HCT116 (cell line): Measurements from ENCODE around the gene SIX3. TPM values are rescaled to one million over a fixed set of nuclear protein-coding genes. Genes with fewer than 3 reads are reported as not detected.

Experiments
- ATAC-seq: fragments of 200-7000 bp; cut with Tn5 transposase; 2 replicates; pipeline ENCODE4 v1.9.1; 2020; ENCODE audit warnings: mild to moderate bottlenecking, moderate library complexity
- BruUV-seq: library from RNA; stranded (reverse); fragments of 400-500 nt; replicated peaks from 2 replicates; lab custom pipeline; 2021; lab: Mats Ljungman, UMichigan
- CTCF ChIA-PET: fragments of 300-600 bp; sonication (Branson Sonifier 250); formaldehyde crosslinking; loops from one replicate; lab custom pipeline; 2021; ENCODE audit warnings: antibody characterized with exemption; lab: Charles Lee
- POLR2A ChIA-PET: fragments of 300-600, 350-600 bp; sonication (Branson Sonifier 250); formaldehyde crosslinking; loops from one replicate; lab custom pipeline; 2021; ENCODE audit warnings: antibody characterized with exemption; lab: Charles Lee
- RAD21 ChIA-PET, 2 experiments: fragments of 300-600 bp; sonication (Branson Sonifier 250); formaldehyde crosslinking; loops; one replicate each; lab custom pipeline; 2023; ENCODE audit warnings: low total read pairs in 2 of 2; ENCODE audit not compliant: uncharacterized antibody in 2 of 2, unreplicated experiment in 2 of 2, low non-redundant PET in 1 of 2; lab: Charles Lee
- DNase-seq: peaks from one replicate; pipeline ENCODE4 v3.0.0-alpha.2; 2010; ENCODE audit warnings: low read depth, low spot score
- H2AFZ ChIP-seq: fragments of 200-600 bp; shearing (Covaris generic), sonication (generic); 2 replicates; pipeline ENCODE4 v1.6.1; 2017; ENCODE audit warnings: low read depth, mixed run types, mixed read lengths, antibody characterized with exemption, low read length; ENCODE audit not compliant: poor library complexity, severe bottlenecking
- H3K27ac ChIP-seq: 2 replicates; pipeline ENCODE4 v1.5.1; 2012; ENCODE audit warnings: low read depth, low read length
- H3K27me3 ChIP-seq: fragments of 200-600 bp; sonication (generic); 2 replicates; pipeline ENCODE4 v1.6.1; 2016; ENCODE audit warnings: mixed run types, low read length, mixed read lengths; ENCODE audit not compliant: insufficient read depth
- H3K36me3 ChIP-seq, 2 experiments: fragments of 200-500 bp in 1 of 2; fragments of 200-600 bp in 1 of 2; sonication (Bioruptor generic) in 1 of 2; sonication (generic) in 1 of 2; 2 replicates each; pipeline versions ENCODE4 v1.5.1 to v1.6.1; 2014 to 2016; ENCODE audit warnings: low read length in 2 of 2, inconsistent platforms in 1 of 2, mixed read lengths in 1 of 2, mixed run types in 1 of 2; ENCODE audit not compliant: insufficient read depth in 2 of 2, control insufficient read depth in 1 of 2
- H3K4me1 ChIP-seq, 2 experiments: fragments of 200-600 bp in 1 of 2; sonication (generic) in 1 of 2; 2 replicates each; pipeline versions ENCODE4 v1.5.1 to v1.6.1; 2012 to 2017; ENCODE audit warnings: low read length in 2 of 2, inconsistent platforms in 1 of 2, mild to moderate bottlenecking in 1 of 2, mixed read lengths in 1 of 2, mixed run types in 1 of 2, moderate library complexity in 1 of 2; ENCODE audit not compliant: insufficient read depth in 2 of 2, control insufficient read depth in 1 of 2
- H3K4me2 ChIP-seq: fragments of 200-600 bp; sonication (generic); 2 replicates; pipeline ENCODE4 v1.6.1; 2017; ENCODE audit warnings: mixed run types, low read length, mixed read lengths
- H3K4me3 ChIP-seq, 2 experiments: fragments of 200-600 bp in 1 of 2; sonication (generic) in 1 of 2; replicated peaks in 1 of 2; 2 replicates each; pipeline ENCODE4 v1.5.1; 2011 to 2016; ENCODE audit warnings: low read length in 2 of 2, control low read depth in 1 of 2, low read depth in 1 of 2, mild to moderate bottlenecking in 1 of 2, mixed read lengths in 1 of 2, mixed run types in 1 of 2
- H3K79me2 ChIP-seq: fragments of 200-600 bp; sonication (generic); 2 replicates; pipeline ENCODE4 v1.6.1; 2017; ENCODE audit warnings: mild to moderate bottlenecking, mixed run types, low read length, moderate library complexity, mixed read lengths; ENCODE audit not compliant: insufficient read depth
- H3K9ac ChIP-seq: fragments of 200-600 bp; sonication (generic); 2 replicates; pipeline ENCODE4 v1.6.1; 2016; ENCODE audit warnings: low read length, mixed read lengths
- H3K9me2 ChIP-seq: fragments of 200-600 bp; sonication (generic), shearing (Covaris generic); 2 replicates; pipeline ENCODE4 v1.6.1; 2017; ENCODE audit warnings: mixed run types, mild to moderate bottlenecking, moderate library complexity; ENCODE audit not compliant: insufficient read depth
- H3K9me3 ChIP-seq, 2 experiments: fragments of 200-500 bp in 1 of 2; fragments of 200-600 bp in 1 of 2; sonication (Bioruptor generic) in 1 of 2; sonication (generic) in 1 of 2; 2 replicates each; pipeline ENCODE4 v1.6.1; 2014 to 2017; ENCODE audit warnings: low read length in 2 of 2, mixed read lengths in 2 of 2, inconsistent platforms in 1 of 2, low read depth in 1 of 2, mild to moderate bottlenecking in 1 of 2, mixed run types in 1 of 2, moderate library complexity in 1 of 2; ENCODE audit not compliant: control insufficient read depth in 1 of 2, insufficient read depth in 1 of 2
- H4K20me1 ChIP-seq: fragments of 200-600 bp; sonication (generic), shearing (Covaris generic); 2 replicates; pipeline ENCODE4 v1.6.1; 2017; ENCODE audit warnings: mixed run types, mild to moderate bottlenecking, moderate library complexity; ENCODE audit not compliant: insufficient read depth
- CEBPB ChIP-seq: IDR thresholded peaks from 2 replicates; pipeline ENCODE4 v1.6.1; 2012; ENCODE audit warnings: low read depth
- EGR1 ChIP-seq: IDR thresholded peaks from 2 replicates; pipeline ENCODE4 v1.6.1; 2012; ENCODE audit warnings: low read depth
- ELF1 ChIP-seq: IDR thresholded peaks from 2 replicates; pipeline ENCODE4 v1.6.1; 2012; ENCODE audit warnings: low read depth, borderline replicate concordance
- EZH2 ChIP-seq: fragments of 200-600 bp; sonication (generic); IDR thresholded peaks from 2 replicates; pipeline ENCODE4 v1.6.1; 2017; ENCODE audit warnings: antibody characterized with exemption, mixed run types
- FOSL1 ChIP-seq: IDR thresholded peaks from 2 replicates; pipeline ENCODE4 v1.6.1; 2012; ENCODE audit warnings: low read depth
- POLR2A ChIP-seq: IDR thresholded peaks from 2 replicates; pipeline ENCODE4 v1.7.0; 2011; ENCODE audit warnings: borderline replicate concordance; ENCODE audit not compliant: insufficient read depth, insufficient read length; ENCODE audit errors: extremely low read depth
- RAD21 ChIP-seq: IDR thresholded peaks from 2 replicates; pipeline ENCODE4 v1.6.1; 2012; ENCODE audit warnings: low read depth, mild to moderate bottlenecking
- SP1 ChIP-seq: IDR thresholded peaks from 2 replicates; pipeline ENCODE4 v1.6.1; 2012; ENCODE audit warnings: low read depth
- SRF ChIP-seq: IDR thresholded peaks from 2 replicates; pipeline ENCODE4 v1.6.1; 2012; ENCODE audit warnings: low read depth
- TCF7L2 ChIP-seq: IDR thresholded peaks from 2 replicates; pipeline ENCODE4 v1.7.0; 2011; ENCODE audit warnings: borderline replicate concordance, inconsistent platforms; ENCODE audit not compliant: insufficient read depth, insufficient read length; ENCODE audit errors: extremely low read depth
- YY1 ChIP-seq: IDR thresholded peaks from 2 replicates; pipeline ENCODE4 v1.6.1; 2011; ENCODE audit warnings: low read length, low read depth, moderate library complexity, mild to moderate bottlenecking; ENCODE audit not compliant: insufficient replicate concordance; ENCODE audit errors: extremely low read depth
- ZFX ChIP-seq: fragments of 450-650 bp; IDR thresholded peaks from 2 replicates; pipeline ENCODE4 v1.6.1; 2017
- ZNF274 ChIP-seq: fragments of 200-500 bp; sonication (Bioruptor generic); IDR thresholded peaks from 2 replicates; pipeline ENCODE4 v1.6.1; 2014; ENCODE audit warnings: mild to moderate bottlenecking, low read depth, low read length, inconsistent platforms
- intact Hi-C: fragments of 100-400 bp; cut with micrococcal nuclease; formaldehyde crosslinking; loops from 2 replicates; pipeline ENCODE4 v1.10.0; 2022
- total RNA-seq: library from RNA; stranded (reverse); gene quantifications from one replicate; pipeline ENCODE4 v1.2.1, GENCODE V29; 2021; ENCODE audit not compliant: unreplicated experiment
- TF ChIP-seq, protein P1 (sequence below): IDR thresholded peaks from 2 replicates; pipeline ENCODE4 v1.6.1; 2012
- TF ChIP-seq, protein P2 (sequence below): IDR thresholded peaks from 2 replicates; pipeline ENCODE4 v1.6.1; 2012
- TF ChIP-seq, protein P3 (sequence below), 3 experiments: fragments of 200-600 bp in 1 of 3; sonication (generic) in 1 of 3; IDR thresholded peaks in 2 of 3; conservative IDR thresholded peaks in 1 of 3; 2 replicates each; pipeline ENCODE4 v1.5.1; 2012 to 2017; ENCODE audit warnings: low read depth in 2 of 3, low read length in 2 of 3, antibody characterized with exemption in 1 of 3, borderline replicate concordance in 1 of 3, control low read depth in 1 of 3, mild to moderate bottlenecking in 1 of 3, mixed read lengths in 1 of 3, mixed run types in 1 of 3, moderate library complexity in 1 of 3; ENCODE audit not compliant: insufficient read depth in 1 of 3
- TF ChIP-seq, protein P4 (sequence below): IDR thresholded peaks from 2 replicates; pipeline ENCODE4 v1.6.1; 2011; ENCODE audit warnings: mild to moderate bottlenecking, low read length, moderate library complexity; ENCODE audit not compliant: insufficient replicate concordance; ENCODE audit errors: extremely low read depth

SIX3 gene
- total RNA-seq, 1 experiment from 2014 or later, result 1.2 TPM

DNA sequence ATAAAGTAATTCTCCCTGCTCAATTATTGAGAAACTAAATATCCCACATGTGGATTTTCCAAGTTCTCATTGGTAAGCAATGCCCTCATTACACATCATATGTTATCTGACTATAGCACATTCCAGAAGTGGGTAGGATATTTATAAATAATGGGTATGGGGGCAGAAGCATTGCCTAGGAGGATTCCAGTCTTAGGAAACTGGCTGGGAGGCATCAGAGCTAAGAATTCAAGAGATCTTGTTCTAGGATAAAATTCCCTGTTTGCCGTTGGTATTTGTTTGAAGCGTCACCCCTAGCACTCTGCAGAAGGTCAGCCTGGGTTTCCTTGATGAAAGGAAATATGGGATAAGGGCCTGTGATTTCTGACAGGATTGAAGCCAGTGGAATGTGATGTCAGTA is 47.7 kb downstream of the SIX3 start (continued):
- TF ChIP-seq, protein P1, sequence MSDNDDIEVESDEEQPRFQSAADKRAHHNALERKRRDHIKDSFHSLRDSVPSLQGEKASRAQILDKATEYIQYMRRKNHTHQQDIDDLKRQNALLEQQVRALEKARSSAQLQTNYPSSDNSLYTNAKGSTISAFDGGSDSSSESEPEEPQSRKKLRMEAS, result no peak
- TF ChIP-seq ELF1, result no peak
- TF ChIP-seq, protein P2, sequence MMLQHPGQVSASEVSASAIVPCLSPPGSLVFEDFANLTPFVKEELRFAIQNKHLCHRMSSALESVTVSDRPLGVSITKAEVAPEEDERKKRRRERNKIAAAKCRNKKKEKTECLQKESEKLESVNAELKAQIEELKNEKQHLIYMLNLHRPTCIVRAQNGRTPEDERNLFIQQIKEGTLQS, result no peak
- TF ChIP-seq SP1, result no peak
- TF ChIP-seq, protein P3, sequence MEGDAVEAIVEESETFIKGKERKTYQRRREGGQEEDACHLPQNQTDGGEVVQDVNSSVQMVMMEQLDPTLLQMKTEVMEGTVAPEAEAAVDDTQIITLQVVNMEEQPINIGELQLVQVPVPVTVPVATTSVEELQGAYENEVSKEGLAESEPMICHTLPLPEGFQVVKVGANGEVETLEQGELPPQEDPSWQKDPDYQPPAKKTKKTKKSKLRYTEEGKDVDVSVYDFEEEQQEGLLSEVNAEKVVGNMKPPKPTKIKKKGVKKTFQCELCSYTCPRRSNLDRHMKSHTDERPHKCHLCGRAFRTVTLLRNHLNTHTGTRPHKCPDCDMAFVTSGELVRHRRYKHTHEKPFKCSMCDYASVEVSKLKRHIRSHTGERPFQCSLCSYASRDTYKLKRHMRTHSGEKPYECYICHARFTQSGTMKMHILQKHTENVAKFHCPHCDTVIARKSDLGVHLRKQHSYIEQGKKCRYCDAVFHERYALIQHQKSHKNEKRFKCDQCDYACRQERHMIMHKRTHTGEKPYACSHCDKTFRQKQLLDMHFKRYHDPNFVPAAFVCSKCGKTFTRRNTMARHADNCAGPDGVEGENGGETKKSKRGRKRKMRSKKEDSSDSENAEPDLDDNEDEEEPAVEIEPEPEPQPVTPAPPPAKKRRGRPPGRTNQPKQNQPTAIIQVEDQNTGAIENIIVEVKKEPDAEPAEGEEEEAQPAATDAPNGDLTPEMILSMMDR (IDR thresholded peaks at IDR 0.05 in 2 of 3, conservative IDR thresholded peaks at IDR 0.05 in 1 of 3; ENCODE audit: borderline replicate concordance in 1 of 3, insufficient read depth in 1 of 3, low read depth in 2 of 3, low read length in 2 of 3), result no peak
- TF ChIP-seq EZH2, result no peak
- TF ChIP-seq POLR2A, result no peak
- TF ChIP-seq EGR1, result no peak

DNA sequence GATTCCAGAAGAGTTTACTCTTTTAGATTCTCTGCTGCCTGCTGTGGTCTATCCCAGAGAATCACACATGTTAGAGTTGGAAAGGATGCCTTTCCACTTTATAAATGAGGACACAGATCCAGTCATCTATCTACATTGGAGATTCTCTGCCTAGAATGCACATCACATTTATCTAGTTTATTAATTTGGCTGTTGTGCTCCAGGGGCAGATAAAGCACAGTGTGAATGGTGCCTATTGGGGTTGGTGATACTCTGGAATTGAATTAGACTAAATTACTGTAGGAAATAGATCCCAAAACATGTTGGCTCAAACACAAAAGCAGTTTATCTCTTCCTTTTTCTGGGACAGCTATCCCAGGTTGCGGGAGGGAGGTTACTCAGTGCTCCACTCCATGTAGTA is 52.9 kb downstream of the SIX3 start:
- H3K27me3 ChIP-seq, result peaks cover 11% of the 10 kb centered on the region
- H2AFZ ChIP-seq, result no peak overlapping the region
- ChIA-PET RAD21 (no interaction called here), CTCF (no interaction called here), POLR2A (no interaction called here)
- H3K9me2 ChIP-seq, result no peaks in the 10 kb centered on the region
- H3K9ac ChIP-seq, result no peak overlapping the region
- BruUV-seq, result no TSS peak
- H4K20me1 ChIP-seq, result no peaks in the 10 kb centered on the region
- no peaks in the 10 kb centered on the region for H3K36me3 ChIP-seq
- DNase-seq (no peak), ATAC-seq (no peak)
- H3K79me2 ChIP-seq, result no peaks in the 10 kb centered on the region
- H3K4me3 ChIP-seq, result no peak overlapping the region
- H3K27ac ChIP-seq, result no peak overlapping the region
- H3K4me1 ChIP-seq, result no peaks in the 10 kb centered on the region
- intact Hi-C loops, result no loop called here
- H3K9me3 ChIP-seq, result no peaks in the 10 kb centered on the region
- H3K4me2 ChIP-seq, result no peak overlapping the region
- TF ChIP-seq ZFX, result no peak
- TF ChIP-seq, protein P3 (IDR thresholded peaks at IDR 0.05 in 2 of 3, conservative IDR thresholded peaks at IDR 0.05 in 1 of 3; ENCODE audit: borderline replicate concordance in 1 of 3, insufficient read depth in 1 of 3, low read depth in 2 of 3, low read length in 2 of 3), result no peak
- no peak for TF ChIP-seq FOSL1
- TF ChIP-seq POLR2A, result no peak
- TF ChIP-seq RAD21, result no peak
- TF ChIP-seq EZH2, result no peak
- TF ChIP-seq, protein P1, result no peak
- TF ChIP-seq TCF7L2, result no peak
- no peak for TF ChIP-seq SRF
- TF ChIP-seq, protein P2, result no peak
- TF ChIP-seq ELF1, result no peak
- TF ChIP-seq SP1, result no peak
- TF ChIP-seq CEBPB, result no peak
- TF ChIP-seq, protein P4, sequence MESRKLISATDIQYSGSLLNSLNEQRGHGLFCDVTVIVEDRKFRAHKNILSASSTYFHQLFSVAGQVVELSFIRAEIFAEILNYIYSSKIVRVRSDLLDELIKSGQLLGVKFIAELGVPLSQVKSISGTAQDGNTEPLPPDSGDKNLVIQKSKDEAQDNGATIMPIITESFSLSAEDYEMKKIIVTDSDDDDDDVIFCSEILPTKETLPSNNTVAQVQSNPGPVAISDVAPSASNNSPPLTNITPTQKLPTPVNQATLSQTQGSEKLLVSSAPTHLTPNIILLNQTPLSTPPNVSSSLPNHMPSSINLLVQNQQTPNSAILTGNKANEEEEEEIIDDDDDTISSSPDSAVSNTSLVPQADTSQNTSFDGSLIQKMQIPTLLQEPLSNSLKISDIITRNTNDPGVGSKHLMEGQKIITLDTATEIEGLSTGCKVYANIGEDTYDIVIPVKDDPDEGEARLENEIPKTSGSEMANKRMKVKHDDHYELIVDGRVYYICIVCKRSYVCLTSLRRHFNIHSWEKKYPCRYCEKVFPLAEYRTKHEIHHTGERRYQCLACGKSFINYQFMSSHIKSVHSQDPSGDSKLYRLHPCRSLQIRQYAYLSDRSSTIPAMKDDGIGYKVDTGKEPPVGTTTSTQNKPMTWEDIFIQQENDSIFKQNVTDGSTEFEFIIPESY, result no peak
- no peak for TF ChIP-seq YY1
- TF ChIP-seq ZNF274, result no peak
